ENCODE measurements around the gene GAB3.
A peak's percentile ranks its signal among the peaks of the same experiment; 100 is the strongest.

DNA sequence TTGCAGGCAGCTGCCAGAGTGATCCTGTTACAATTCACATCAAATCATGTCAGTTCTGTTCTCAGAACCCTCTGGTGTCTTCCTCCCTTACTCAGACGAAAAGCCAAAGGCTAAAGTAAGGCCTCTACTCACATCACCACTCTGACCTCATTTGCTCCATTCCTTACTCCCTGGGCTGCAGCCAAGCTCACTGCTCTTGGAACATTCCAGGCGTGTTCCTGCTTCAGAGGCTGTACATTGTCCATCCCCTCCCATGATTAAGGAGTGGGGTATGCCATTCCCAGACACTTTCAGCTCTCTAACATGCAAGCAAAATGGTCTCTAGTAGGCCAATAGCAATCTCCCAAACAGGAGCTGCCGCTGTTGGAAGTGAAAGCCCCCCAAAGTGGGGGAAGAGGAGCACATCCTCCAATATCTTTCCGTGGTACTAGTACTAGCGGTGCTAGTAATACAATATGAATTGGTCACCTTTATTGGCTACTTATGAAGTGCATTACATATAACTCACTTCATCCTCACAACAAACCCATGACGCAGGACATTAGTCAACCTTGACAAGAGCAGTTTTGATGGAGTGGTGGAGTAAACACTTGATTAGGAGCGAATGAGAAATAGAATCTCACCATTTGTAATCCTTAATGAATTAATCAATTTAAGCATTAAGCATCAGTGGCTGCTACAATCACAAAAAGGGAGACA lies 15.0 kb downstream of the GAB3 start:
- TF ChIP-seq POLR2AphosphoS5 (IDR thresholded peaks at IDR 0.05; ENCODE audit: low read depth, low read length) (peak; percentile 31; the same call in 1 of the 2 replicates), MEF2A (IDR thresholded peaks at IDR 0.05; ENCODE audit: borderline replicate concordance, low read depth) (no peak), CTCF (IDR thresholded peaks at IDR 0.05) (no peak), CHD2 (IDR thresholded peaks at IDR 0.05; ENCODE audit: low read length, partially characterized antibody) (no peak), ELF1 (IDR thresholded peaks at IDR 0.05) (no peak), FOXM1 (IDR thresholded peaks at IDR 0.05; ENCODE audit: low read depth) (no peak), GATA2 (CRISPR knock-in tag; IDR thresholded peaks at IDR 0.05) (no peak), TAF1 (IDR thresholded peaks at IDR 0.05; ENCODE audit: borderline replicate concordance, low read depth, low read length) (0 out of 2 replicates have a peak, but pooled peaks have one; percentile 25), EP300 (IDR thresholded peaks at IDR 0.05; ENCODE audit: borderline replicate concordance in 1 of 2, low read depth in 1 of 2, low read length in 1 of 2) (0 out of 4 replicates have a peak, but pooled peaks of 1 of the 2 experiments have one; percentile 19)

Measured in SK-N-SH (cell line).